SK-N-SH (cell line): ENCODE results near the gene LY6G6D. TPM values are rescaled to one million over a fixed set of nuclear protein-coding genes. Genes with fewer than 3 reads are reported as not detected.
"Not testable (repeated sequence)": the region's sequence is repeated elsewhere in the genome, so short reads cannot be mapped to it uniquely, and the experiment has no call there.

Source experiments
- CTCF ChIA-PET: fragments of 300-600, 350-600 bp; formaldehyde crosslinking; extraction: SDS; loops from one replicate; lab custom pipeline; 2021; lab: Yijun Ruan, JAX
- POLR2A ChIA-PET: fragments of 350-600 bp; sonication (Branson Sonifier 250); formaldehyde crosslinking; extraction: SDS; loops from one replicate; lab custom pipeline; 2020; ENCODE audit warnings: antibody characterized with exemption, inconsistent platforms; lab: Yijun Ruan, JAX
- DNase-seq: peaks from one replicate; pipeline ENCODE4 v3.0.0; 2012
- H2AFZ ChIP-seq: fragments of 200-600 bp; sonication (generic); 2 replicates; pipeline ENCODE4 v1.8.1; 2016; ENCODE audit warnings: antibody characterized with exemption, mild to moderate bottlenecking, low read depth
- H3F3A ChIP-seq: fragments of 200-600 bp; sonication (generic); replicated peaks from 2 replicates; pipeline ENCODE3; 2016; ENCODE audit warnings: antibody characterized with exemption, mild to moderate bottlenecking; ENCODE audit not compliant: insufficient read depth
- H3K27ac ChIP-seq, 2 experiments: fragments of 200-500 bp in 1 of 2; fragments of 200-600 bp in 1 of 2; sonication (Bioruptor generic) in 1 of 2; sonication (generic), shearing (Covaris generic) in 1 of 2; 2 replicates each; pipeline versions ENCODE4 v1.5.1 to v1.6.1; 2014 to 2016; ENCODE audit warnings: low read depth in 2 of 2, inconsistent platforms in 1 of 2, low read length in 1 of 2, mild to moderate bottlenecking in 1 of 2, mixed read lengths in 1 of 2
- H3K27me3 ChIP-seq: fragments of 200-600 bp; sonication (generic), shearing (Covaris generic); 2 replicates; pipeline ENCODE4 v1.6.1; 2016; ENCODE audit warnings: mixed run types; ENCODE audit not compliant: insufficient read depth
- H3K36me3 ChIP-seq, 2 experiments: fragments of 200-500 bp in 1 of 2; fragments of 200-600 bp in 1 of 2; sonication (Bioruptor generic) in 1 of 2; sonication (generic) in 1 of 2; replicated peaks in 1 of 2; 2 replicates each; pipeline versions ENCODE3 to v1.5.1; 2014 to 2016; ENCODE audit warnings: low read length in 1 of 2, mild to moderate bottlenecking in 1 of 2; ENCODE audit not compliant: insufficient read depth in 2 of 2, control insufficient read depth in 1 of 2
- H3K4me1 ChIP-seq, 2 experiments: fragments of 200-500 bp in 1 of 2; fragments of 200-600 bp in 1 of 2; sonication (Bioruptor generic) in 1 of 2; sonication (generic), shearing (Covaris generic) in 1 of 2; 2 replicates each; pipeline versions ENCODE4 v1.5.1 to v1.6.1; 2014 to 2016; ENCODE audit warnings: low read depth in 1 of 2, low read length in 1 of 2, mixed run types in 1 of 2; ENCODE audit not compliant: insufficient read depth in 2 of 2, control insufficient read depth in 1 of 2
- H3K4me2 ChIP-seq: fragments of 200-600 bp; sonication (generic), shearing (Covaris generic); 2 replicates; pipeline ENCODE4 v1.6.1; 2017; ENCODE audit warnings: mixed run types
- H3K4me3 ChIP-seq, 2 experiments: fragments of 200-500 bp in 1 of 2; fragments of 200-600 bp in 1 of 2; sonication (Bioruptor generic) in 1 of 2; sonication (generic), shearing (Covaris generic) in 1 of 2; 2 replicates each; pipeline versions ENCODE4 v1.5.1 to v1.8.1; 2014 to 2016; ENCODE audit warnings: low read depth in 2 of 2, inconsistent platforms in 1 of 2, low read length in 1 of 2, mild to moderate bottlenecking in 1 of 2, mixed read lengths in 1 of 2, moderate library complexity in 1 of 2
- H3K79me2 ChIP-seq: fragments of 200-600 bp; sonication (generic); 2 replicates; pipeline ENCODE4 v1.8.1; 2017; ENCODE audit warnings: mild to moderate bottlenecking; ENCODE audit not compliant: insufficient read depth
- H3K9ac ChIP-seq: fragments of 200-600 bp; sonication (generic); 2 replicates; pipeline ENCODE4 v1.6.1; 2017; ENCODE audit warnings: mixed run types
- H3K9me2 ChIP-seq: fragments of 200-600 bp; sonication (generic); 2 replicates; pipeline ENCODE4 v1.6.1; 2017; ENCODE audit warnings: mixed run types
- H3K9me3 ChIP-seq: fragments of 200-600 bp; sonication (generic); 2 replicates; pipeline ENCODE4 v1.6.1; 2017; ENCODE audit warnings: mixed run types, mild to moderate bottlenecking, moderate library complexity
- H4K20me1 ChIP-seq: fragments of 200-600 bp; sonication (generic); 2 replicates; pipeline ENCODE4 v1.6.1; 2017; ENCODE audit warnings: mild to moderate bottlenecking, mixed run types; ENCODE audit not compliant: insufficient read depth
- CTCF ChIP-seq: fragments of 200-600 bp; sonication (generic); IDR thresholded peaks from 2 replicates; pipeline ENCODE4 v1.6.1; 2017; ENCODE audit warnings: antibody characterized with exemption, mild to moderate bottlenecking, moderate library complexity
- EP300 ChIP-seq, 2 experiments: IDR thresholded peaks; 2 replicates each; pipeline versions ENCODE4 v1.4.0 to v1.6.1; 2012; ENCODE audit warnings: borderline replicate concordance in 1 of 2, low read depth in 1 of 2, low read length in 1 of 2
- GATA2 ChIP-seq: sonication (generic); formaldehyde crosslinking; IDR thresholded peaks from 2 replicates; pipeline ENCODE4 v1.5.0; 2020; ENCODE audit warnings: mild to moderate bottlenecking, missing genetic modification reagents
- IRF3 ChIP-seq: fragments of 150-350 bp; IDR thresholded peaks from 2 replicates; pipeline ENCODE4 v1.6.1; 2016; ENCODE audit warnings: mild to moderate bottlenecking, low read depth, low read length
- MEF2A ChIP-seq: IDR thresholded peaks from 2 replicates; pipeline ENCODE4 v1.4.0; 2012; ENCODE audit warnings: low read depth, borderline replicate concordance
- NRF1 ChIP-seq: IDR thresholded peaks from 2 replicates; pipeline ENCODE4 v1.6.1; 2012; ENCODE audit warnings: low read depth, mild to moderate bottlenecking, low read length
- RAD21 ChIP-seq: IDR thresholded peaks from 2 replicates; pipeline ENCODE4 v1.6.1; 2012; ENCODE audit warnings: mild to moderate bottlenecking, low read length
- REST ChIP-seq: IDR thresholded peaks from 2 replicates; pipeline ENCODE4 v1.6.1; 2012; ENCODE audit warnings: mild to moderate bottlenecking, low read depth, low read length, moderate library complexity
- RFX5 ChIP-seq: IDR thresholded peaks from 2 replicates; pipeline ENCODE4 v1.6.1; 2012; ENCODE audit warnings: mild to moderate bottlenecking, improper control_type of control experiment, low read length
- RXRA ChIP-seq: IDR thresholded peaks from 2 replicates; pipeline ENCODE4 v1.4.0; 2012; ENCODE audit warnings: low read depth, mild to moderate bottlenecking, borderline replicate concordance
- SMC3 ChIP-seq: IDR thresholded peaks from 2 replicates; pipeline ENCODE4 v1.6.1; 2012; ENCODE audit warnings: low read depth, low read length, improper control_type of control experiment
- TAF1 ChIP-seq: IDR thresholded peaks from 2 replicates; pipeline ENCODE4 v1.6.1; 2012; ENCODE audit warnings: low read depth, mild to moderate bottlenecking, low read length, moderate library complexity, borderline replicate concordance
- USF1 ChIP-seq: IDR thresholded peaks from 2 replicates; pipeline ENCODE4 v1.4.0; 2012; ENCODE audit warnings: low read depth, borderline replicate concordance
- ZBTB33 ChIP-seq: IDR thresholded peaks from 2 replicates; pipeline ENCODE4 v1.4.0; 2012; ENCODE audit warnings: low read depth, borderline replicate concordance
- WGBS: methylation state at CpG from one replicate; pipeline ENCODE4 v1.1.6; 2017; ENCODE audit warnings: low lambda C conversion rate; 5-methylcytosine and 5-hydroxymethylcytosine counted together
- polyA plus RNA-seq, 3 experiments: library from polyadenylated mRNA; depleted of rRNA; stranded (reverse); fragments of >200 nt; gene quantifications; 2 replicates each; pipeline ENCODE4 v1.2.3, GENCODE V29; 2012

LY6G6D gene
- polyA plus RNA-seq, 1 of the 3 experiments (the other 2 are of a cell fraction): not detected

GRCh38 chr6:31708224-31708623, 6.9 kb upstream of the LY6G6D start (continued):
- no peak for TF ChIP-seq TAF1
- no peak for TF ChIP-seq EP300 (IDR thresholded peaks at IDR 0.05; ENCODE audit: borderline replicate concordance in 1 of 2, low read depth in 1 of 2, low read length in 1 of 2)
- TF ChIP-seq, all 33 proteins: peak for 0

GRCh38 chr6:31709157-31709556, 6.0 kb upstream of the LY6G6D start:
- not testable (repeated sequence) for H3K79me2 ChIP-seq, H2AFZ ChIP-seq, H3K4me2 ChIP-seq, H3K9me2 ChIP-seq, H3K4me3 ChIP-seq, H3K4me1 ChIP-seq, DNase-seq, H4K20me1 ChIP-seq, H3K9ac ChIP-seq, H3K27me3 ChIP-seq, H3K36me3 ChIP-seq, H3K9me3 ChIP-seq, H3K27ac ChIP-seq
- POLR2A ChIA-PET: interaction anchor here (0.6 kb wide), 1 partner anchor 1096 kb away, joined by 3 read pairs; no protein-coding TSS in a partner anchor
- H3F3A ChIP-seq: peaks cover 12% of the 10 kb centered on the region
- 89% methylated on average over 11 of the region's 11 CpGs for WGBS
- CTCF ChIA-PET: interaction anchor here (1.5 kb wide), 1 partner anchor 21 kb away, joined by 5 read pairs; the partner anchor contains the start of gene DDAH2

- Histone ChIP-seq H3K4me3 (no peak overlapping the region), H4K20me1 (no peaks in the 10 kb centered on the region), H3F3A (peaks cover 4% of the 10 kb centered on the region), H3K9me2 (no peaks in the 10 kb centered on the region), H3K9ac (no peak overlapping the region), H3K79me2 (no peaks in the 10 kb centered on the region), H3K4me2 (no peak overlapping the region), H2AFZ (no peak overlapping the region), H3K4me1 (no peaks in the 10 kb centered on the region), H3K9me3 (no peaks in the 10 kb centered on the region), H3K36me3 (no peaks in the 10 kb centered on the region), H3K27ac (no peak overlapping the region), H3K27me3 (no peaks in the 10 kb centered on the region)
- DNase-seq: no peak
- WGBS: 70% methylated on average over 5 of the region's 5 CpGs
- CTCF ChIA-PET: interaction anchor here (0.6 to 2.9 kb wide), 3 partner anchors 7 to 59 kb away, joined by 3 to 9 read pairs (median 6); partner anchors contain the start of gene ABHD16A
- POLR2A ChIA-PET: no interaction called here
- TF ChIP-seq CTCF: no peak
- TF ChIP-seq SMC3: no peak
- TF ChIP-seq IRF3: no peak
- no peak for TF ChIP-seq GATA2 (CRISPR knock-in tag)
- TF ChIP-seq REST: no peak
- no peak for TF ChIP-seq USF1
- no peak for TF ChIP-seq RXRA
- no peak for TF ChIP-seq RAD21
- TF ChIP-seq MEF2A: no peak
- no peak for TF ChIP-seq TAF1
- TF ChIP-seq ZBTB33: no peak
- no peak for TF ChIP-seq RFX5
- TF ChIP-seq NRF1: no peak
Observed at GRCh38 chr6:31710523-31711219, 4.5 kb upstream of the LY6G6D start.
